ENCODE measurements around the gene CDK10.
"Not testable (repeated sequence)": the region's sequence is repeated elsewhere in the genome, so short reads cannot be mapped to it uniquely, and the experiment has no call there.

CDK10 gene, protein sequence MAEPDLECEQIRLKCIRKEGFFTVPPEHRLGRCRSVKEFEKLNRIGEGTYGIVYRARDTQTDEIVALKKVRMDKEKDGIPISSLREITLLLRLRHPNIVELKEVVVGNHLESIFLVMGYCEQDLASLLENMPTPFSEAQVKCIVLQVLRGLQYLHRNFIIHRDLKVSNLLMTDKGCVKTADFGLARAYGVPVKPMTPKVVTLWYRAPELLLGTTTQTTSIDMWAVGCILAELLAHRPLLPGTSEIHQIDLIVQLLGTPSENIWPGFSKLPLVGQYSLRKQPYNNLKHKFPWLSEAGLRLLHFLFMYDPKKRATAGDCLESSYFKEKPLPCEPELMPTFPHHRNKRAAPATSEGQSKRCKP

DNA sequence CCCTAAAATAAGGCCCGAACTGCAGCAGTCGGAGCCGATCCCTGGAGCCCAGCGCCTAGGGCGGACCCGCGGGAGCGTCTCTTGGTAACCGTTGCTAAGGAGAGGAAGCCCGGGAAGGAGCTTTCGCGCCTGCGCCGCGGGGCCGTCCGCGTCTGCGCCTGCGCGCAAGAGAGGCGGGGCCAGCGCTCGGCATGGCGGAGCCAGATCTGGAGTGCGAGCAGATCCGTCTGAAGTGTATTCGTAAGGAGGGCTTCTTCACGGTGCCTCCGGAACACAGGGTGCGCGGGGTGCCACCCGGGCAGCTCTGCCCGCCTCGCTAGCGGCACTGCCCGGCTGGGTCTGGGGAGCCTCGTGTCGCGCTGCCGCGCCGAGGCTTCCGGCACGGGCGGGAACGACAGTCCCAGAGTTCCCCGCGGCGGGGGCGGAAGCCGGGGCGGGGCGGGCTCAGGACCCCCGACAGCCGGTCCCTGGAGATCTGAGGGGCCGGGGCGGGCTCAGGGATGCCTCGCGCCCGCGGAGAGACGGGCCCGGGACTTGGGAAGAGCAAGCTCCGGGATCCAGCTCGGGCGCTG, at the start of gene CDK10:
Gene CDK10, plus strand, starts transcription at position 170 of the 572 bp plus-strand sequence. Its CDS starts 22 bp downstream, at position 192.
- DNase-seq: peak; percentile 42 to 84

DNA sequence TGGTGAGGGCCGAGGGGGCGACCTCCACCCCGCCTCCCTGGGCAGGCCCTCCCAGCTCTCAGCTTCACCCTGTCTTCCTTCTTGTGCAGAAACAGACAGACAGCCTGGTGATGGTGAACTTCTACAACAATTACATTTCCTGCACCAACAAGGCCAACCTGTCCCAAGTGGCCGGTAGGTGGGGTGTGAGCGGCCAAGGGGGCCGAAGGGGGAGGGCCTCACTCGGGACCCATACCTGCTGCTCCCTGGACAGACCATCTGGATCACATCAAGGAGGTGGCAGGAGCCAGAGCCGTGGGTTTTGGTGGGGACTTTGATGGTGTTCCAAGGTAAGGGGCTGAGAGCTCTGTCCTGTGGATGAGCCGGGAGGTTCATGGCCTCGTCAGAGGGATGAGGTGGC, 49.1 kb upstream of the CDK10 start:
- DNase-seq: no peak

DNA sequence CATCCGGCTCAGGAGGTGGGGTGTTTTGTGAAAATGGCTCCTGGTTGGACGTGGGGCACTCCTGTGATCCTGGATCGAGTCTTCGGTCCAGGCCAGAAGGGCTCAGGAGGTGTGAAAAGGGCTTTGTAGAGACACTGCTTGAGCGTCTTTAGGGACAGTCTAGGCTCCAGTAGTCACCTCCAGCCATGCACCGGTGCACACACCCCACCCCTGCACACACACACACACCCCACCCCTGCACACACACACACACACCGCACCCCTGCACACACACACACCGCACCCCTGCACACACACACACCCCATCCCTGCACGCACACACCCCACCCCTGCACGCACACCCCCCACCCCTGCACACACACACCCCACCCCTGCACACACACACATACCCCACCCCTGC, 48.0 kb upstream of the CDK10 start:
- no peak for DNase-seq

DNA sequence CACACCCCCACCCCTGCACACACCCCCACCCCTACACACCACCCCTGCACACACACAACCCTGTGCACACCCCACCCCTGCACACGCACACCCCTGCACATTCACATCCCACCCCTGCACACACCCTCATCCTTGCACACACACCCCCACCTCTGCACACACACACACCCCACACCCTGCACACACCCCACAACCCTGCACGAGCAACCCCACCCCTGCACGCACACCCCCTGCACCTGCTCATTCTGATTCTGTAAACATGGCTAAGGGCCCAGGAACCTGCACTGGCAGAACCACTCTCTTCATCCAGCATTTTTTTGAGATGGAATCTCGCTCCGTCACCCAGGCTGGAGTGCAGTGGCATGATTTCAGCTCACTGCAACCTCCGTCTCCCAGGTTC, 47.1 kb upstream of the CDK10 start:
- DNase-seq: no peak

DNA sequence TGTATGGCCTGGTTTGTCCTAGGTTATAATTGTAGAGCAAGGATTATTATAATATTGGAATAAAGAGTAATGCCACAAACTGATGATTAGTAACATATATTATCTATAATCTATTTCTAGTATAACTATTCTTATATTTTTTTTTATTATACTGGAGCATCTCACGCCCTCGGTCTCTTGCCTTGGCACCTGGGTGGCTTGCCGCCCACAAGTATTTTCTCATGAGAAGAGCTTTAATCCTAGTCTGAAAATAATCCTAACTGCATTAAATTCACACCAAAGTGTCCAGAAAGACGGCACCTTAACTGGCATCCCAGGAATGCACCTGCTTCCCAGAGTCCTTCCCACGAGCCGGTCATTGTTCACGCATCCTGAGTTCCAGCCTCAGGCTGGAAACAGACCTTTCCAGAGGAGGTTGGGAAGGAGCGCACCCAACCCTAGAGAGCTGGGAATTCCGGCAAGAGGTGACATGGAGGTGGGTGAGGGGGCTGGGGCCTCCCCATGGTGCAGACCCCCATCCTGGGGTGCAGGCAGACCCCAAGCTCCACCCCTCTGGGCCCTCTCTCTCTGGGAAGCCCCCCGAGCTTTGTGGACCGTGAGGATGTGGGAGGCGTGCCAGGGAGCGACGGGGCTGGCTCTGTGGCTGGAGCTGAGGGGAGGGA, 44.9 kb upstream of the CDK10 start:
- no peak for DNase-seq

DNA sequence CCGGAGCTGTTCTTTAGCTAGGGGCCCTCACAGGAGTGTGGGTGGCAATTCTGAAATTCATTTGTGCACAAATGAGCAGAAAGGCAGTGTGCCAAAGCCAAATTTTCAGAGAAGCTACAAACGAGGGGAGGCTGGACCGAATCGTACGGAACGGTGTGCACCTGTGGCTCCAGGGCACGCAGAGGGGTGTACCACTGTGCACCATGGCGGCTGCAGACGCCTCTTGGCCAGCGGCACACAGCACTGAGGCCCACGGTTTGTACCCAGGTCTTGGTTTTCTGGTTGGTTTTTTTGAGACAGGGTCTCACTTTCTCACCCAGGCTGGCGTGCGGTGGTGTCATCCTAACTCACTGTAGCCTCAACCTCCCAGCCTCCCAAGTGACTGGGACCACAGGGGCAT, 43.9 kb upstream of the CDK10 start:
- DNase-seq: no peak

DNA sequence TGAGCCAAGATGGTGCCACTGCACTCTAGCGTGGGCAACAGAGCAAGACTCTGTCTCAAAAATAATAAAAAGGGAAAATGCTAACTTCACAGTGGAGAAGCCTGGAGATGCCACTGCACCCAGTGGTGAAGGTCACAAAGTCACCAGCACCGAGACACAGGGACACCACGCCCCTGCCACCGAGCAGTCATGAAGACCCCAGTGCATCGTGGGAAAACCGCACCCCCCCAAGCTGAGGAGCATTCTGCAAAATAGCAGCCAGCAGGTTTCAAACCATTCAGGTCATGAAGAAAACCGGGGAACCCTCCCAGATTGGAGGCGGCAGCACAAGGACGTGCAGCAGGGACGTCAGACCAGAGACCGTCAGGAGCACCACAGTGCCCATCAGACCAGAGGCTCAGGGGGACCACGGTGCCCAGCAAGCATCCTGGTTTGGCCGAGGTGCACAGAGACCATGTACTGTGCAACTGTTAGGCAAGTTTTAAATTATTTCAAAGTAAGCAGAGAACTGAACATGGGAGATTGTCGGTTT, 42.7 kb upstream of the CDK10 start:
- no peak for DNase-seq

DNA sequence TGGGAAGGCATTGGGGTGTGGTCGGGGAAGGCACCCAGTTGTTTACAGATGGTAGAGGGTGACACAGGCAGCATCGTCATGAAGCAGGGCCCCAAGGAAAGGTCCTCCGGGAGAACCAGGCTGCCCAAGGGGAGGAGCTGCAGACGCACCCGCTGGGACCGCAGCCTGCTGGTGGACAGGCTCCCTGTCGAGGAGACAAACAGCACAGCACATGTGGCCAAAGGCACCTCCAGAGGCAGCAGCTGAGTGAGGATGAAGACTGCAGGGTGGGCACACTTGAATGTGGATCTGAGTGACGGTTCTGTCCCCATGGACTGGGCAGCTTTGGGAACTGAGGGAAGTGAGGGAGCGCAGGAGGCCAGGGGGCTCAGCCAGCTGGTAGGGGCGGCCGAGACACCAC, 41.4 kb upstream of the CDK10 start:
- DNase-seq: no peak

DNA sequence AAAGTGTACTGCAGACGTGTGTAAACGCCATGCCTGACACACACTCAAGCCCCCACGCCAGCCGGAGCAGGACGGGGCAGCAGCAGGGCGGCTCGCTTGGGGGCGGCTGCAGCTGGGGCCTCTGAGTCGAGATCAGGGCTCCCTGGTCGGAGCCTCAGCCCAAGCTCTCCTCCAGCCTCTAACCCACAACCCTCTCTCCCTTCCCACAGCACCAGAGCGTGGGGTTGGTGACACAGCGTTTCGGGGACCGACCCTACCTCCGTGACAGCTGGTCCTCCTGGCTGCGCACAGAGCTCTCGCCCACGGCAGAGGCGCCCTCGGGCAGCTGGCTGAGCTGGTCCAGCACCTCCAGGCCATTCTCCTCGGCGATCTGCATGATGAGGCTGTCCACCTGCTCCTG, 40.2 kb upstream of the CDK10 start:
- no peak for DNase-seq

DNA sequence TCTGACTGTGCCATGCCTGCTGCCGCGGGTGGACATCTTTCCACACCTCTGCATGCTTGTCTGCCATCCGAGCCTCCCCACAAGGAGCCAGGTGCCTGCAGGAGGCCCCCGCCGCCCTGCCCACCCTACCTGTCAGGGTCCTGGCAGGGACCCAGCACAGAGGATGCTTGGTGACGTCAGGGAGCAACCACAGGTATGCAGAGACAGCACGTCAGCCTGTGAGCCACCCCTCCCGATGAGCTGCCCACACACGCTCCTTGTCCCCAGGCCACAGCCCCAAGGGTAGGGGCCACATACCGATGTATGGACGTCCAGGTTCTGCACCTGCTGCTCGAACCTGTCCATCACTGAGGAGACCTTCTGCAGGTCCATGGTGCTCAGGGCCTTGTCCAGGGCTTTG, 39.6 kb upstream of the CDK10 start:
- DNase-seq: no peak

DNA sequence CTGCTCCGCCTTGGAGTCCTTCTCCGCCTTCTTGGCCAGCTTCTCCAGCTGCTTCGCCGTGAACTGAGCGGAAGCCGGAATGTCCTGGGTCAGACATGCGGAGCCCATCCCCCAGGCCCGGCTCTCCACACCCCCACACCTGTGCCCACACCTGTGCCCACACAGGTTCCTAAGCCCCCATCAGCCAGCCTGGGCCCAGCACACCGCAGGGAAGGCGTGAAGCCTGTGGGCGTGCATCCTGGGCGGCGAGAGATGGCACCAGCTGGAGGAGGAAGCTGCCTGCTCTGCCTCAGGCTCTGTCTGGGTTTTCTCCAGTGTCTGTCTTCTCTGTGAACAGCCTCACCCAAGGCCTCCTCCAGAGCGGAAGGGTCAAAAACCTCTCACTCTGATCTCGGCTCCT, 34.9 kb upstream of the CDK10 start:
- no peak for DNase-seq

DNA sequence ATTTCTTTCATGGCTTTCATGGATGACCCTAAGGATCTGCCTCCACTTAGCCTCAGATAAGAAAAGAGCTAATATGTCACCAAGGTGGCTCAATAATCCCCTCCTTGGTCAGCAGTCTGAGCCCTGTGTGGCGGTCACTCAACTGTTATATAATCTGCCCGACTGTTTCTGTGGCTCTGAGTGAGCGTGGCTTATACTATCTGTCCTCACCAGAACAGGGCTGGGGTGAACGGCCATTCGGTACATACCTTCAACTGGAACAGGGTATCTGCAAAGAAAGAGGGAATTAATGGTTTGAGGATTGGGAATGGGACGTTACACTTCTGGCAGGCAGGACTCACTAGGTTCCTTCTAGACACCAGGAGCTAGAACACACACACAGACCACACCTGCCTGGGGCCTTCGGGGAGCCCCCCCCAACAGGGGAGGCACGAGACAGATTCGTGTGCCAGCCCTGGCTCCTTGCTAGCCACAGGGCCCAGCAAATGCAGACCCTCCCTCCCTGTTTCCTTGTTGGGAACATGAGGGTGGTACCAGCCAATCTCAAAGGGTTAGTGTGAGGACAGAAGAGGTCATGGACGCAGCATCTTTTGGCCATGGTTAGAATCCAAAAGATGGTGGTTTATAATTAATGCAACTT, 32.7 kb upstream of the CDK10 start:
- no peak for DNase-seq

DNA sequence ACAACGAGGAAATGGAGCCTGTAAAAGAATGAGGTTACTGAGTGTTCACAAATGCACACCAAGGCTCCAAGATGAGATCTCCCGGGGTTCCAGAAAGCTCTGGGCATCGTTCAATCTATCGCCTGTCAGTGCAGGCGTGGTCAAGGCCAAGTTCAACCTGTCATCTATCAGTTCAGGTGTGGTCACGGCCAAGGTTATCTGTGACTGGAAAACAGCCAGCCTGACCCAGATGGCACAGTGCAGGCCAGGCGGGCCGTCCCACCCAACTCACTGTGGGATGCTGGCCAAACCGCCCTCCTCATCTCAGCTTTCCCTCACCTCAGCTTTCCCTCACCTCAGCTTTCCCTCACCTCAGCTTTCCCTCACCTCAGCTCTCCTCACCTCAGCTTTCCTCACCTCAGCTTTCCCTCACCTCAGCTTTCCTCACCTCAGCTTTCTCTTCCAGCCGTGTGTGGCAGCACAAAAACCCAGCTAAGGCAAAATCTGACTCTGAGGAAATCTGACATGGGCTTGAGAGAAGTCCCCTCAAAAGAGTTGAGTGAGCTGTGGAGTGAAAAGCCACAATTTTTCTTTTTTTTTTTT, 31.3 kb upstream of the CDK10 start:
- DNase-seq: no peak

DNA sequence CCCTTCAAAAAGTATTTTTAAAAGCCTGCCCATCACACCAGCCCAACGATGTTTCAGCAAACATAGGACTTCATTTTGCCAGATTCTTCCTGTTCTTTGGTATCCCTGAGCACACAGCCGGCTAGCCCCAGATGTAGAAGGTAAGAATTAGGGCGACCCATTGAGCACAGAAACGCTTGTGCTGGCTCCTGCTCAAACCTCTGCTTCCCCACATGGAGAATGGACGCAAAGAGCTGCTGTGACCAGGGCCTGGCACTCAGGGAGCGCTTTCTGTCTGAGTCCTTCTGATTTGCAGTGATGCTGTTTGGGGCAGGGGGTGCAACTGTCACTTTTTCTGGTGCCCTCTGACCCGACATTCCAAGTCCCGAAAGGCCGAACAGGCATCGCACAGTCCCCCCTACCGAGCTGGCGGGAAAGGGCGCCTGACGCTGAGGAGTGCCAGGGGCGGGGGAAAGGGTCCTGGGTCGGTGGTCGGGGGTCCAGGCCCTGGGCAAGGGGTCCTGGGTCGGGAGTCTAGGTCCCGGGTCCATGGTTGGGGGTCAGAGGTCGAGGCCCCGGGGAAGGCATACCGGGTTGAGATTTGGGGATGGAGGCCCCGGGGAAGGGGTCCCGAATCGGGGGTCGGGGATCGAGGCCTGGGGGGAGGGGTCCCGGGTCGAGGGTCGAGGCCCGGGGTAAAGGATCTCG, 29.9 kb upstream of the CDK10 start:
- DNase-seq: no peak

DNA sequence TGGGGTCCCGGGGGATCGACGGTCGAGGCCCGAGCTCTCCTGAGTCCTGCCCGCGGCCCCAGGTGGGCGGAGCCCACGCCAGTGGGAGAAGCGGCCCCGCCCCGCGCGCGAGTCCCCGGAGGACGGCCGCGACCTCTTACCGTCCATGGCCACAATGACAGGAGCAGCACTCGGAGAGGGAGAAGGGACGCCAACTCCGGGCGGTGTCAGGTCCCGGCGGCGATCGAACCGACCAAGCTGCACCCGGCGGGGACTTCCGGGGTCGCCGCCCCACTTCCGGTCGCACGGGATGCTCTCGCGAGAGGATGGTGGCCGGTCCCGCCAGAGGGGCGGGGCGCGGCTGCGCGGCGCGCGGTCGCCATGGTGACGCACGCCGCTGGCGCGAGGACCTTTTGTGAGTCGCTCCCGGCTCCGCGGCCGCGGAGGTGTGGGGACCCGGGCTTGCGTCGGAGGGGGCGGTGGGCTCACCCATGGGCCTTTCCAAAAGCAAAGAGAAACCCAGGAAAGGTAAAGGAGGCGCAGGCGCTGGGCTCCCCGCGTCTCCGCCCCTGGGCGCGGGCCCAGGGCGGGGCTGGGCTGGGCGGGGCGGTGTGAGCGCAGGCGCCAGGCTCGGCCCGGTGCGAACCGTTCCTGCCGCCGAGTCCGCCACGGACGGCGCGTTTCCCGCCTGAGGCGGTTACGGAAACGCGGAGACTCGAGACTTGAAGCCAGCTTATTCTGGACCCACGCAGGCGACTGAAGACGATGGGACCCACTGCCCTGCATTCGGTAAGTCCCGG, 28.9 kb upstream of the CDK10 start, which contains the start of the genes CHMP1A and SPATA33:
Gene CHMP1A, minus strand, starts transcription at position 267 of the 779 bp plus-strand sequence. Its CDS starts 120 bp downstream, at position 147.
Gene SPATA33, plus strand, starts transcription at position 395 of the 779 bp plus-strand sequence. Its CDS starts 76 bp downstream, at position 471.
- peak; percentile 80 to 81 for DNase-seq

DNA sequence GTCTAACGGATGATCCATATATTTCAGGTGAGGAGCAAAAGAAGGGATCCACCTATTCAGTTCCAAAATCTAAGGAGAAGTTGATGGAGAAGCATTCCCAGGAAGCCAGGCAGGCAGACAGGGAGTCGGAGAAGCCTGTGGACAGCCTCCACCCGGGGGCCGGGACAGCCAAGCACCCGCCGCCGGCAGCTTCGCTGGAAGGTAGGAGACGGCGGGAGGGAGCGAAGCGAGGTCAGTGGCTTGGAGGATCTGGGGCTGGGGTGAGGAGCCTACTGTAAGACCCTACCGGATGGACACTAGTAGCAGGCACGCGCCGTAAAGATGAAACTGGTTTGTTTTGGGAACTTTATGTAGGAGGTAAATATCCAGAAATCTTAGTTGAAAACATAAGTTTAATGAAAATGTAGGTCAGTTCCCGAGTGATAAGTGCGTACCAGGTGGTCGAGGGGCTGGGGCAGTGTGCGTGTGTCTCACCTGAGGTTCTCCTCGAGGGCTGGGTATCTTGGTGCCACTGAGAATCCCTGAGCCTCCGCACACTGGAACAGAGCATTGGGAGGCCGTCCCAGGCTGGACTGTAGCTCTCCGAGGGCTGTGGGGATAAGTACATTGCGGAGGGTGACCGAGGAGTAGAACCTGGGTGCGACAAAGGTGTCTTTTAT, 28.1 kb upstream of the CDK10 start:
- DNase-seq: no peak

DNA sequence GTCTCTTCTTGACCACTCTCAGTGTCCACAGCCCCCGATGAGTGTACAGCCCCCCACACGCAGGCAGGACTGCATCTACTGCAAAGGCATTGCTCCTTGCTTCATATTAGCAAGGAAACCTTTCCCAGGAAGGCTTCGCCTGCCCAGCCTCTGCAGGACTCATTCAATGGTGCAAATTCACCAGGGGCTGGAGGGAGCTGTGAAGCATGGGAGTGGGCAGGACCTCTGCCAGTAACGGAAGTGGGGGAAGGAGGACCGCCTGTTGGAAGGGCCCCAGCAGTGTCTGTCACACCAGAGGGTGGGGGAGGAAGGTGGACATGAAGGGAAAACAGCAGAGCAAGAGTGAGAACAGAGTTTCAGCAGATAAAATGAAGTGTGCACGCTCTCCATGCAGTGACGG, 26.3 kb upstream of the CDK10 start:
- DNase-seq: no peak

DNA sequence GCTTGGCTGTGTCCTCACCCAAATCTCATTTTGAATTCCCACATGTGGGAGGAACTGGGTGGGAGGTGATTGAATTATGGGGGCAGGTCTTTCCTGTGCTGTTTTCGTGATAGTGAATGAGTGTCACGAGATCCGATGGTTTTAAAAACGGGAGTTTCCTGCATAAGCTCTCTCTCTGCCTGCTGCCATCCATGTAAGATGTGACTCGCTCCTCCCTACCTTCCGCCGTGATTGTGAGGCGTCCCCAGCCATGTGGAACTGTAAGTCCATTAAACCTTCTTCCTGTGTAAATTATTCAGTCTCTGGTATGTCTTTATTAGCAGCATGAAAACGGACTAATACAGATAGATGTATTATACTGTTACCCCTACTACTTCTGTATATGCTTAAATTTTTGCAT, 25.3 kb upstream of the CDK10 start:
- no peak for DNase-seq

DNA sequence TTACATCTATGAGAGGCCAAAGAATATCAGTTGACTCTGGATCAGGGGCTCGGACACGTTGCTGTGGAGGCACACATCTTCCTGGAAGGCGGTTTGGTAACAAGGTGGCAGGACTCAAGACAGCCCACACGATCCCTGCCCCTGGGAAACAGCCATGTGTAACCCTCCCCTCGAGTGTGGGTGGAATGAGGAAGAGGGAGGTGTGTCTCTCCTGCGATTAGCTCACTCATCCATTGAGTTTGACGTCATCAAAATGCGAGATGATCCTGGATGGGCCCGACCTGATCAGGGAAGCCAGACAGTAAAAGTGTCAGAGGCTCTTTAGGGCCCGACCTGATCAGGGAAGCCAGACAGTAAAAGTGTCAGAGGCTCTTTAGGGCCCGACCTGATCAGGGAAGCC, 22.3 kb upstream of the CDK10 start:
- not testable (repeated sequence) for DNase-seq

DNA sequence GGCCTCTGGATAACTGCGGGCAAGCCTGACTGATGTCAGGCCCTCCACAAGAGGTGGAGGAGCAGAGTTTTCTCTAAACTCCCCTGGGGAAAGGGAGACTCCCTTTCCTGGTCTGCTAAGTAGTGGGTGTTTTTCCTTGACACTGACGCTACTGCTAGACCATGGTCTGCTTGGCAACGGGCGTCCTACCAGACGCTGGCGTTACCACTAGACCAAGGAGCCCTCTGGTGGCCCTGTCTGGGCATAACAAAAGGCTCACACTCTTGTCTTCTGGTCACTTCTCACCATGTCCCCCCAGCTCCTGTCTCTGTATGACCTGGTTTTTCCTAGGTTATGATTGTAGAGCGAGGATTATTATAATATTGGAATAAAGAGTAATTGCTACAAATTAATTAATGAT, 19.5 kb upstream of the CDK10 start:
- DNase-seq: not testable (repeated sequence)

DNA sequence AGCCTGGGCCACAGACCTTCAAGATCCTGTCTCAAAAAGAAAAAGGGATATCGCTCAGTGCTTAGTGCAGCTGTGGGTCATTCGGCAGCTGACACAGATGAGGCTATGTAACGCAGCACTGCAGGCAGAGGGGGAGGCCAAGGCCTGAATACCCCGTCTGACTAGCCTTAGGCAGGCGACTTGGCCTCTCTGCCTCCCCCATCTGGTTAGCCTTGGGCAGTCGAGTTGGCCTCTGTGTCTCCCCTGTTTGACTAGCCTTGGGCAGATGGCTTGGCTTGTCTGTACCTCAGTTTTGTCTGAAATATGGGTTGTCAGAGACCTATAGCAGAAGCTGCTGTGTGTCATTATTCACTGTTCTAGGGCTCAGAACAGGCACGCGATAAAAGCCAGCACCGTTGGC, 18.9 kb upstream of the CDK10 start:
- DNase-seq: no peak

All from hippocampal formation (tissue), 2 donors.